ENCODE measurements around the gene TMEM151A.
"Not testable (repeated sequence)": the region's sequence is repeated elsewhere in the genome, so short reads cannot be mapped to it uniquely, and the experiment has no call there.

Gene TMEM151A

DNA sequence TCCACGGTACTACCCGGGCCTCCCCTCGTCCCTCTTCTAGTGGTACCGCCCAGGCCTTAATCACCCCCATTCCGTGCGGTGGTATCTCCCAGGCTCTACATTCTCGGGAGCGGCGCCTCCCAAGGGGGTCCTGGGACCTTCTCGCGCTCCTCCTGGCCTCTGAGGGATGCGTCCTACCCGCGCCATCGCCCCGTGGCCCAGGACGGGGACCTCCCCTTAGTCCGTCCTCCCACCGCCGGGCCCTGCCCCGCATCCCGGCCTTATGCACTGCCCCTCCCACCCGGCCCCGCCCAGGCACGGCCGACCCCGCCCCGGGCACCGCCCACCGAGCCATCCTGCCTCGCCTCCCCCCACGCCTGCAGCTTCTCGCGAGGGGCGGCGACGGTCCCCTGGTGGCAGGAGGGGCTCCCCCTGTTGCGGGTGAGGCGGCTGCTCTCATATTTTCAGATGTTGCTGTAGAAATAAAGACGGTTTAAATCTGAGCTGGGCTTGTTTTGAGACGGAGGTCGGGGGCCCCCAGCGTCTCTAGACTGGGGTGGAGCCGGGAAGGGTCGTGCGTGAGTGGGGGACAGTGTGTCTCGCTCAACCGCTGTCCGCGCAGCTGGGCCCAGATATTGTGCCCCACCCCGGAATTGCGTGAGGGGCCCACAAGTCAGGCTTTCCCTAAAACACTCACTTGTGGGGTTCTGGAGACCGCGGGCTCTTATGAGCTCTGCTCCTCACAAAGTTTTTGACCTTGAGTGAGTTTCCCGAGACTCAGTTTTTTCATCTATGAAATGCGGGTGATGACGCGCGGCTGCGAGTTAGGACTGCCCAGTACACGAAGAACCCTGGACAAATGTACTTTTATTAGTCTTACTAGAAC lies 24.1 kb upstream of the TMEM151A start:
- DNase-seq (ENCODE audit: low spot score) = peak; percentile 85

- peak; percentile 100 for DNase-seq (ENCODE audit: low spot score)
Measured at GRCh38 chr11:66268244-66268951, 23.3 kb upstream of the TMEM151A start, which contains the start of gene RAB1B. Gene RAB1B, plus strand, starts transcription at chr11:66268639. Its CDS starts 41 bp downstream, at chr11:66268680.

GRCh38 chr11:66268952-66269905 lies 22.5 kb upstream of the TMEM151A start:
- peak; percentile 50 for DNase-seq (ENCODE audit: low spot score)

DNA sequence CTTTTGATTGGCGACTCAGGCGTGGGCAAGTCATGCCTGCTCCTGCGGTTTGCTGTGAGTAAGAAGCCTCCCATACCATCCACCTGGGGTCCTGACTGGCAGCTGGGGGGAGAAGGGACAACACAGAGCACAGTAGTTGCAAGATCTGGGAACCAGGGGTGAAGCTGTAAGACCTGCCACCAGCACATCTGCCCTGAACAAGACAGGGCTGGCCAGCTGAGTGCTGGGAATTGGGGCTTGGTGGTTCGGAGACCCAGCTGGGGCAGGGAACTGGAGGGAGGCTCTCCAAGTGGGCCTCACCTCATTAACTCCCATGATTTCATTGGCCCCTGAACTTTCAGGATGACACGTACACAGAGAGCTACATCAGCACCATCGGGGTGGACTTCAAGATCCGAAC lies 19.9 kb upstream of the TMEM151A start:
- DNase-seq (ENCODE audit: low spot score) = no peak

DNA sequence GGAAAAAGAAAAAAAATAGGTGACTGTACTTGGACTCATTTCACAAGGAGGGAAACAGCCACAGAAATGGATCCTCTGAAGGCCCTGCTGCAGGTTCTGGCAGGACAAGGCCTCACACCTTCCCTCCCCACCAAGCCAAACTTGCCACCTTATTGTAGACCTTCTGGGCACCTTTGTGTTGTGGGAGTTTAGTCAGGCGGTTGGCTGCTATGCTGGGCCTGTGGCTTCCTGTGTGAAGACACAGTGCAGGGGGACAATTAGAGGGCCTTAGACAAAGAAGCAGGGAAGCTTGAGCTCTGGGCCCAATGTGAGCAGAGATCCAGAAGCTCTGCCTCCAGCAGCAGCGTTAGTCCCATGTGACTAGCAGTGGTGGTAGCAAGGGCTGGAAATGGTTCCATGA lies 19.1 kb upstream of the TMEM151A start:
- DNase-seq (ENCODE audit: low spot score) = no peak

GRCh38 chr11:66274219-66274618 lies 17.5 kb upstream of the TMEM151A start:
- DNase-seq (ENCODE audit: low spot score) = no peak

DNA sequence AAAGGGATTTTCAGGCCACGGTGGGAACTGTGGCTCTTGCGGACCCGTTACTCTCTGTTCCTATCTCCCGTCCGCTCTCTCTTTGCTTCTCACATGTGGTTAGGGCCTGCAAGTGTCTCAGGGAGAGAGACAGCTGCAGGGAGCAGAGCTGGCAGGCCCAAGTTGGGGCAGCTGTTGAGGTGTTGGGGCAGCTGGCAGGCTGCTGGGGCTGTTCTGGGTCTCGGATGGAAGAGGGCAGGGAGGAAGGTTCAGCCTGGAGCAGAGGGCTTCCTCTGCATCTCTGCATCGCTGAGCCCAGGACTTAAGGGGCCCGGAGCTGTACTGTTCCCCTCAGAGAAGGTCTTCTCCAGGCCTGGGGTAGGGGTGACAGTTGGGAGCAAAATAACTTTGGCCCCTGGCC lies 16.3 kb upstream of the TMEM151A start:
- DNase-seq (ENCODE audit: low spot score) = no peak

DNA sequence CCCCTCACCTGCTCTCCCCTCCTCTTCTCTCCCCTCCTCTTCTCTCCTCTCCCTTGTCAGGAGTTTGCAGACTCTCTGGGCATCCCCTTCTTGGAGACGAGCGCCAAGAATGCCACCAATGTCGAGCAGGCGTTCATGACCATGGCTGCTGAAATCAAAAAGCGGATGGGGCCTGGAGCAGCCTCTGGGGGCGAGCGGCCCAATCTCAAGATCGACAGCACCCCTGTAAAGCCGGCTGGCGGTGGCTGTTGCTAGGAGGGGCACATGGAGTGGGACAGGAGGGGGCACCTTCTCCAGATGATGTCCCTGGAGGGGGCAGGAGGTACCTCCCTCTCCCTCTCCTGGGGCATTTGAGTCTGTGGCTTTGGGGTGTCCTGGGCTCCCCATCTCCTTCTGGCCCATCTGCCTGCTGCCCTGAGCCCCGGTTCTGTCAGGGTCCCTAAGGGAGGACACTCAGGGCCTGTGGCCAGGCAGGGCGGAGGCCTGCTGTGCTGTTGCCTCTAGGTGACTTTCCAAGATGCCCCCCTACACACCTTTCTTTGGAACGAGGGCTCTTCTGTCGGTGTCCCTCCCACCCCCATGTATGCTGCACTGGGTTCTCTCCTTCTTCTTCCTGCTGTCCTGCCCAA lies 15.6 kb upstream of the TMEM151A start:
- DNase-seq (ENCODE audit: low spot score) = no peak

GRCh38 chr11:66276619-66277018 lies 15.1 kb upstream of the TMEM151A start:
- not testable (repeated sequence) for DNase-seq (ENCODE audit: low spot score)

GRCh38 chr11:66277064-66277463 lies 14.6 kb upstream of the TMEM151A start:
- not testable (repeated sequence) for DNase-seq (ENCODE audit: low spot score)

DNA sequence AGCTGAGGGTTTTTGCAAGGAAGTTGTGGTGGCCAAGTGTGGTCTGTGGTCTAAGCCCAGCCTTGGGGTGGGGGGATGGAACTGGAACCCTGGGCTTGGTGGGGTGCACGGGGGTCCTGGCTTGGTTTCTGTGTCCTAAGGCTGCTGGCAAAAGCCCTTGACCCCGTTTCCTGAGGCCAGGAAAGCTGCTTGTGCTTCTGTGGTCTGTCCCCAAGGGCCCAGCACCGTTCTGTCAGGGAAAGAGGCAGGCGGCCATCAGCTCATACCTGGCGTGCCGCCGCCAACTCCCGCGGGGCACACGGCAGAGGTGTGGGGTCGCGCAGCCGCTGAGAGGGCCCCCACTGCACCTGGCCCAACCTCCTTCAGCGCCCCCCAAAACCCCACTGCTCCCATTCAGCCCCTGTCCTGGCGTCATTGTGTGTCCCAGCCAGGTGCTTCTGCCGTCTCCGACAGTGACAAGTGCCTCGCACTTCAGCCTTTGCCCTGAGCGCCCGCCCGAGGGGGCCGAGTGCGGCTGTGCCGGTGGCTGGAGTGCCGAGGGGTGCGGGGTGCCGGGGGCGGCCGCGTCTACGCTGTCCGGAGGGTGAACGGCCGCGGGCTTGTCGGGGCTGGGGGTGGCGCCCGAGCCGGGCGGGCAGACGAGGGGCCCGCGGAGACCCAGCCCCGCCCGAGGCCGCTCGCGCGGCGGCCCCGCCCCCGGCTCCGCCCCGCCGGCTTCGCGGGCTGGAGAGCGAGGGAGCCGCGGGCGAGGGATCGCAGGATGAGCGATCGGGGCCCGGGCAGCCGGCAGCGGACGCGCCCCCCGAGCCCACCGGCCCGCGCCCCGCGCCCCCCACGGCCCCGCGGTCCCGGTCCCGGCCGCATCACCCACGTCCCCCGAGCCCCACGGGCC lies 14.0 kb upstream of the TMEM151A start, which contains the start of gene CNIH2:
Gene CNIH2, plus strand, starts transcription at position 705 of the 892 bp plus-strand sequence. CDS start 282 bp downstream, outside the sequence.
- DNase-seq (ENCODE audit: low spot score) = no peak

- no peak for DNase-seq (ENCODE audit: low spot score)
Measured at GRCh38 chr11:66278363-66279091, 13.2 kb upstream of the TMEM151A start.

DNA sequence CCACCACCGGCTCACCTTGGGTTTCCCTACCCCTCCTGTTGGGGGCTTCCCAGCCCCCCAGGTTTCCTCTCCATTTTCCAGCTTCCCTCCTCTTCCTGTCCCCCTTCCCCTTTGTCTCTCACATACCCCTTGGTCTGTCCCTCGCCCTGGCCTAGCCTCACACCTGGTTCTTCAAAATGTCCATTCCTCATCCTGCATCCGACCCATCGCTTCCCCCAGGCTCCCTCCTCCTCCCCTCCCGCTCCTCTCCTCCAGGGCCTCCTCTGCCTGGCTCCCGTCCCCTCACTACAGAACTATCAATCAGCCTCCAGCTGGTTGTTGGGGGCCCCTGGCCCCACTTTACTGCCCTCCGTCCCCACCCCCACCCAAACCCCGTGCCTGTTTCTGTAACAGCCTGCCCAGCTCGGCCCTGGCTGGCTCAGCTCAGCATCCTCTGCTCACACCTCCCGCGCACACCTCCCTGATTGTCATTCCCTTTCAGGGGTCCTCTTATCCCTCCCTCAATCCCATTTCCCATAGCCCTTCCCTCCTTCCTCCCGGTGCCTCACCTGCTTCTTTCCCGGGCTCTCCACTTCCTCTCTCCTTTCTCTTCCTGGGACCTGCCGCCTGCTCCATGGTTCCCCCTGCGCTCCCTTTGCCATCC lies 12.5 kb upstream of the TMEM151A start:
- DNase-seq (ENCODE audit: low spot score) = no peak

DNA sequence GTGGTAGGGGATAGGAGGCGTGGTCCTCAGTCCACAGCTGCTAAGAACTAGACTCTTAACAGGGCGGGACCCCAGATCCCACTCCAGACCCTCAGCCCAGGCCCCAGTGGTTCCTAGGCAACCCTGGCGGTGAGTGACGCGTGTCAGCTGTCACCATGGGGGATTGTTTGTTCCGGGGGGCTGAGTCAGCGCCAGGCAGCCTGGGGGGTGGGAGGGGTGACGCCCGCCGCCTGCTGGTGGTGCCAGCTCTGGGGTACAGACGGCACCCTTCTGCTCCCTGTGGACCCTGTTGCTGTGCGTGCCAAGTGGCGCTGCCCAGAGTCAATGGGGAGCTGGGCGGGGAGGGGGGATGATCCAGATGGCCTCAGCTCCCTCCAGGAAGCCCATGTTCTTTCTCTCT lies 11.3 kb upstream of the TMEM151A start:
- DNase-seq (ENCODE audit: low spot score) = no peak

- DNase-seq (ENCODE audit: low spot score) = no peak
Measured at GRCh38 chr11:66281001-66281400, 10.7 kb upstream of the TMEM151A start.

DNA sequence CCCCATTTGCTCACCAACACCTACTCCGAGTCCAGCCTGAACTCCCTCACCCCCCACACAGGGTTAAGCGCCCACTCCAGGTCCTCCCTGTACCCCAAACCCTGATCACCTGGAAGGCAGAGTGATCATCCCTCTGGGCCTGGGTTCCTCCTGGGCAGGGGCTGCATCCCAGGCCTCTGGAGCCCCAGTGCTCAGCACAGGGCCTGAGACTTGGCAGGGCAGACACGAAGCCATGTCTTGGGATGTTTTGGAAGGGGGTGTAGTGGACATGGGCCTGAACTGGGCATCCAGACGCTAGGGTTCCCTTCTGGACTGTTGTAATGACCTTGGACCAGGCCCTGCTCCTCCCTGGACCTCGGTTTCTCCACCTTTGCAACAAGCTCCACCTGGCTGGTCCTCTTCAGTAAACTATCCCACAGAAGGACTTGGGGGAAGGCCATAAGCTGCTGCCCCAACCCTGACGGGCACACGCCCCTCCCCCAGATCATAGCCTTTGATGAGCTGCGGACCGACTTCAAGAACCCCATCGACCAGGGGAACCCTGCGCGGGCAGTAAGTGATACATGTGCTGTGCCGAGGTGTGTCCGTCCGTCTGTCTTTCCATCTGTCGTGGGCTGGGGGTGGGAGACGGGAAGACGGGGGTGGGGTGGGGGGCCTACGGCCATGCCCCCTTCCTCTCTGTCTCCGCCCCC lies 9.8 kb upstream of the TMEM151A start:
- no peak for DNase-seq (ENCODE audit: low spot score)

DNA sequence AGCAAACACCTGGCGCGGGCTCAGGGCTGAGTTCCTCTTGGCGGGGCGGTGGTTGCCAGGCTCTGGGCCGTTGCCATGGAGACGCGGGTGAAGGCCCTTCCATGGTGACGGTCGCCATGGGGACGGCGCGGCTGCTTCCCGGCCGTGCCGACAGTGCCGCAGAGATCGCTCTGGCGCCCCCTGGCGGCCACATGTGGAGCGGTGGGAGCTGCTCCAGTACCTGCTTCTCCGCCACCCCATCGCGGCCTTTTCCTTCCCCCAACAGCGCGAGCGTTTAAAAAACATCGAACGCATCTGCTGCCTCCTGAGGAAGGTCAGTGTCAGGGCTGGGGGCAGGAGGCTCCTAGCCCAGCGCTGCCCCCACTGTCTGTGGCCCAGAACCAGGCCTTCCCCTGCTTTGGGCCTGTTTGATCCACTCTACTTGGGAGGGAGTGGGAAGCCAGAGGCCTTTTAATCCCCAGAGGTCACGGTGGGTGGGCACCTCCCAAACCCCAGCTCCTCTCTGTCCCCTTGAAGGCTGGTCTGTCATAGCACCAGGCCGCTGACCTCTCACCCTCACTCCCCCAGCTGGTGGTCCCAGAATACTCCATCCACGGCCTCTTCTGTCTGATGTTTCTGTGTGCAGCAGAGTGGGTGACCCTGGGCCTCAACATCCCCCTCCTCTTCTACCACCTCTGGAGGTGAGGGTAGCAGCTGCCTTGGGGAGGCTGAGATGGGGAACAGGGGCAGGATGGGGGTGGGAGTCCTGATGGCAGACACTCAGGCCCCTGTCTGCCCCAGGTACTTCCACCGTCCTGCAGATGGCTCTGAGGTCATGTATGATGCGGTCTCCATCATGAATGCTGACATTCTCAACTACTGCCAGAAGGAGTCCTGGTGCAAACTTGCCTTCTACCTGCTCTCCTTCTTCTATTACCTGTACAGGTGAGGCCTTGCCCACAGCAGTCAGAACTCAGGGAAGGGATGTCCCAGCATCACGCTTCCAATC lies 8.9 kb upstream of the TMEM151A start:
- peak; percentile 98 for DNase-seq (ENCODE audit: low spot score)

Data from hematopoietic multipotent progenitor cell treated with erythropoietin and hydrocortisone succinate and interleukin-3 and kit ligand, for 17 days (in vitro differentiated cells).